ENCODE results near the gene BCL3.
"Not testable (repeated sequence)": the region's sequence is repeated elsewhere in the genome, so short reads cannot be mapped to it uniquely, and the experiment has no call there.

The BCL3 gene

GRCh38 chr19:44757735-44758505, 9.4 kb downstream of the BCL3 start:
- DNase-seq (ENCODE audit: low read depth), result no peak

- DNase-seq (ENCODE audit: low read depth), result no peak
Measured at GRCh38 chr19:44758596-44758995, 10.1 kb downstream of the BCL3 start.

GRCh38 chr19:44759083-44759804, 10.7 kb downstream of the BCL3 start:
- DNase-seq (ENCODE audit: low read depth), result no peak

GRCh38 chr19:44762038-44762437, 13.5 kb downstream of the BCL3 start:
- no peak for DNase-seq (ENCODE audit: low read depth)

GRCh38 chr19:44765033-44765948, 16.8 kb downstream of the BCL3 start:
- DNase-seq (ENCODE audit: low read depth), result no peak

GRCh38 chr19:44765949-44766335, 17.4 kb downstream of the BCL3 start:
- DNase-seq (ENCODE audit: low read depth), result no peak

- no peak for DNase-seq (ENCODE audit: low read depth)
Measured at GRCh38 chr19:44767295-44768180, 19.0 kb downstream of the BCL3 start.

- DNase-seq (ENCODE audit: low read depth), result peak; percentile 94
Measured at GRCh38 chr19:44770550-44771257, 22.2 kb downstream of the BCL3 start.

- DNase-seq (ENCODE audit: low read depth), result not testable (repeated sequence)
Measured at GRCh38 chr19:44772144-44772543, 23.6 kb downstream of the BCL3 start.

- DNase-seq (ENCODE audit: low read depth), result no peak
Measured at GRCh38 chr19:44772959-44773358, 24.5 kb downstream of the BCL3 start.

GRCh38 chr19:44775676-44776240, 27.2 kb downstream of the BCL3 start:
- no peak for DNase-seq (ENCODE audit: low read depth)

GRCh38 chr19:44776402-44777096, 28.0 kb downstream of the BCL3 start:
- DNase-seq (ENCODE audit: low read depth), result no peak

- no peak for DNase-seq (ENCODE audit: low read depth)
Measured at GRCh38 chr19:44777715-44778347, 29.3 kb downstream of the BCL3 start, which contains the start of gene CBLC. Gene CBLC, plus strand, starts transcription at chr19:44777890. Its CDS starts 42 bp downstream, at chr19:44777932.

GRCh38 chr19:44779150-44779549, 30.6 kb downstream of the BCL3 start:
- no peak for DNase-seq (ENCODE audit: low read depth)

GRCh38 chr19:44781694-44782093, 33.2 kb downstream of the BCL3 start:
- DNase-seq (ENCODE audit: low read depth), result not testable (repeated sequence)

GRCh38 chr19:44782729-44783128, 34.2 kb downstream of the BCL3 start:
- no peak for DNase-seq (ENCODE audit: low read depth)

- no peak for DNase-seq (ENCODE audit: low read depth)
Measured at GRCh38 chr19:44783545-44783944, 35.0 kb downstream of the BCL3 start.

- DNase-seq (ENCODE audit: low read depth), result no peak
Measured at GRCh38 chr19:44785271-44785670, 36.8 kb downstream of the BCL3 start.

GRCh38 chr19:44785993-44786392, 37.5 kb downstream of the BCL3 start:
- no peak for DNase-seq (ENCODE audit: low read depth)
